Effector CD8-positive, alpha-beta T cell (primary cell): Measurements from ENCODE around the gene ABHD1.

Experiments used
- DNase-seq: peaks from one replicate; lab custom pipeline; 2025; lab: John Stamatoyannopoulos, UW

Gene ABHD1

GRCh38 chr2:27086724-27087593, 36.7 kb upstream of the ABHD1 start, which contains the start of gene KHK:
KHK (plus strand) TSS chr2:27086772; CDS start chr2:27087260, 488 bp downstream.
- no peak for DNase-seq

- no peak for DNase-seq
These were observed 35.7 kb upstream of the ABHD1 start for GRCh38 chr2:27087823-27088410.

- no peak for DNase-seq
These were observed 35.0 kb upstream of the ABHD1 start for GRCh38 chr2:27088634-27089033.

- DNase-seq: no peak
These were observed 34.3 kb upstream of the ABHD1 start for GRCh38 chr2:27089111-27089954.

- no peak for DNase-seq
These were observed 31.6 kb upstream of the ABHD1 start for GRCh38 chr2:27091746-27092695.

GRCh38 chr2:27092696-27093429, 30.8 kb upstream of the ABHD1 start:
- no peak for DNase-seq

GRCh38 chr2:27093430-27094352, 29.9 kb upstream of the ABHD1 start:
- no peak for DNase-seq

GRCh38 chr2:27094353-27094984, 29.1 kb upstream of the ABHD1 start:
- DNase-seq: no peak

- DNase-seq: no peak
These were observed 28.2 kb upstream of the ABHD1 start for GRCh38 chr2:27095427-27095744.

GRCh38 chr2:27095745-27096651, 27.6 kb upstream of the ABHD1 start:
- no peak for DNase-seq

- no peak for DNase-seq
These were observed 26.8 kb upstream of the ABHD1 start for GRCh38 chr2:27096748-27097297.

GRCh38 chr2:27097341-27097740, 26.3 kb upstream of the ABHD1 start:
- DNase-seq: no peak

- no peak for DNase-seq
These were observed 24.2 kb upstream of the ABHD1 start for GRCh38 chr2:27099334-27099955.

- no peak for DNase-seq
These were observed 23.6 kb upstream of the ABHD1 start for GRCh38 chr2:27100036-27100435.

- no peak for DNase-seq
These were observed 21.3 kb upstream of the ABHD1 start for GRCh38 chr2:27102329-27102728.

- DNase-seq: no peak
These were observed 17.6 kb upstream of the ABHD1 start for GRCh38 chr2:27105981-27106380.

GRCh38 chr2:27108221-27108620, 15.4 kb upstream of the ABHD1 start:
- no peak for DNase-seq
